Activated T-cell treated with anti-CD3 and anti-CD28 coated beads, Interleukin-2, amount 50 U/mL, for 1 hour (primary cell): Measurements from ENCODE around the gene ZNF296.
"Not testable (repeated sequence)": the region's sequence is repeated elsewhere in the genome, so short reads cannot be mapped to it uniquely, and the experiment has no call there.

Source experiments
- DNase-seq: peaks from one replicate; pipeline ENCODE4 v3.0.0-alpha.2; 2020

ZNF296 gene

GRCh38 chr19:45076029-45076850 is at the start of gene ZNF296:
Gene ZNF296, minus strand, starts transcription at chr19:45076478. Its CDS starts 105 bp downstream, at chr19:45076373.
- DNase-seq: peak; percentile 82

- DNase-seq: no peak
Measured at GRCh38 chr19:45125360-45125759, 49.1 kb upstream of the ZNF296 start.

GRCh38 chr19:45124021-45124420 is 47.7 kb upstream of the ZNF296 start:
- DNase-seq: no peak

GRCh38 chr19:45123440-45123850 is 47.2 kb upstream of the ZNF296 start:
- no peak for DNase-seq

GRCh38 chr19:45122832-45123231 is 46.6 kb upstream of the ZNF296 start:
- no peak for DNase-seq

GRCh38 chr19:45121827-45122345 is 45.6 kb upstream of the ZNF296 start:
- no peak for DNase-seq

- no peak for DNase-seq
Measured at GRCh38 chr19:45119582-45119981, 43.3 kb upstream of the ZNF296 start.

GRCh38 chr19:45118591-45119355 is 42.5 kb upstream of the ZNF296 start:
- DNase-seq: not testable (repeated sequence)

- no peak for DNase-seq
Measured at GRCh38 chr19:45118106-45118505, 41.8 kb upstream of the ZNF296 start.

GRCh38 chr19:45117671-45118070 is 41.4 kb upstream of the ZNF296 start:
- DNase-seq: no peak

GRCh38 chr19:45117167-45117594 is 40.9 kb upstream of the ZNF296 start:
- peak; percentile 36 for DNase-seq

- no peak for DNase-seq
Measured at GRCh38 chr19:45115809-45116615, 39.7 kb upstream of the ZNF296 start.

- no peak for DNase-seq
Measured at GRCh38 chr19:45114116-45114515, 37.8 kb upstream of the ZNF296 start.

GRCh38 chr19:45113628-45114027 is 37.4 kb upstream of the ZNF296 start:
- no peak for DNase-seq

- no peak for DNase-seq
Measured at GRCh38 chr19:45112111-45112827, 36.0 kb upstream of the ZNF296 start.

GRCh38 chr19:45110851-45111266 is 34.6 kb upstream of the ZNF296 start:
- no peak for DNase-seq

GRCh38 chr19:45107621-45108150 is 31.4 kb upstream of the ZNF296 start:
- DNase-seq: no peak

GRCh38 chr19:45106363-45106762 is 30.1 kb upstream of the ZNF296 start:
- not testable (repeated sequence) for DNase-seq

GRCh38 chr19:45104658-45105349 is 28.5 kb upstream of the ZNF296 start:
- no peak for DNase-seq

GRCh38 chr19:45103508-45104319 is 27.4 kb upstream of the ZNF296 start:
- DNase-seq: no peak
